Peyer's patch (tissue), 4 donors: Measurements from ENCODE around the gene CST2. TPM values are rescaled to one million over a fixed set of nuclear protein-coding genes. Genes with fewer than 3 reads are reported as not detected.
"Not testable (repeated sequence)": the region's sequence is repeated elsewhere in the genome, so short reads cannot be mapped to it uniquely, and the experiment has no call there.

ENCODE experiments used
- DNase-seq, 3 donors: peaks; one replicate each; pipeline ENCODE4 v3.0.0-alpha.2; 2017 to 2019
- H3K27ac ChIP-seq, 4 donors: fragments of 200-600 bp; sonication (generic); one replicate each; pipeline ENCODE4 v1.5.1; 2016 to 2019
- H3K27me3 ChIP-seq, 2 donors: fragments of 200-600 bp; sonication (generic); one replicate each; pipeline ENCODE4 v1.5.1; 2019
- H3K36me3 ChIP-seq, 3 donors: fragments of 200-600 bp; sonication (generic); one replicate each; pipeline ENCODE4 v1.5.1; 2016 to 2019
- H3K4me1 ChIP-seq, 4 donors: fragments of 200-600 bp; sonication (generic); one replicate each; pipeline ENCODE4 v1.5.1; 2016 to 2019
- H3K4me3 ChIP-seq, 4 donors: fragments of 200-600 bp; sonication (generic); 1 replicate in 3 of 4; 2 replicates in 1 of 4; pipeline ENCODE4 v1.5.1; 2016 to 2019; ENCODE audit warnings: mild to moderate bottlenecking in 1 of 4
- H3K9me3 ChIP-seq, 4 donors: fragments of 200-600 bp; sonication (generic); one replicate each; pipeline ENCODE4 v1.5.1; 2016 to 2019; ENCODE audit warnings: mild to moderate bottlenecking in 1 of 4
- CTCF ChIP-seq, 6 experiments: fragments of 450-650 bp in 4 of 6; fragments of 200-600 bp in 2 of 6; sonication (generic) in 1 of 6; IDR thresholded peaks; one replicate each; pipeline ENCODE4 v1.5.1; 2017 to 2019; ENCODE audit warnings: antibody characterized with exemption in 6 of 6, mild to moderate bottlenecking in 3 of 6, moderate library complexity in 1 of 6
- POLR2A ChIP-seq, 2 donors: fragments of 450-650 bp; IDR thresholded peaks; one replicate each; pipeline ENCODE4 v1.5.1; 2017; ENCODE audit warnings: antibody characterized with exemption in 2 of 2, mild to moderate bottlenecking in 2 of 2, moderate library complexity in 2 of 2
- total RNA-seq, 4 donors: library from RNA; depleted of rRNA; stranded (reverse); fragments of >200 nt; gene quantifications; one replicate each; pipeline ENCODE4 v1.1.0, GENCODE V29; 2016

CST2 gene
- total RNA-seq, 4 donors from 2014 or later, result not detected

GRCh38 chr20:23799216-23799847, 27.2 kb downstream of the CST2 start:
- H3K36me3 ChIP-seq, H3K4me3 ChIP-seq, H3K27me3 ChIP-seq, H3K9me3 ChIP-seq, H3K4me1 ChIP-seq, H3K27ac ChIP-seq: not testable (repeated sequence)
- peak in 1 of 3 donors; percentile 49 for DNase-seq
- peak in 4 of 6 experiments; percentile 27 to 44 (median 34) for TF ChIP-seq CTCF (IDR thresholded peaks at IDR 0.05)

DNA sequence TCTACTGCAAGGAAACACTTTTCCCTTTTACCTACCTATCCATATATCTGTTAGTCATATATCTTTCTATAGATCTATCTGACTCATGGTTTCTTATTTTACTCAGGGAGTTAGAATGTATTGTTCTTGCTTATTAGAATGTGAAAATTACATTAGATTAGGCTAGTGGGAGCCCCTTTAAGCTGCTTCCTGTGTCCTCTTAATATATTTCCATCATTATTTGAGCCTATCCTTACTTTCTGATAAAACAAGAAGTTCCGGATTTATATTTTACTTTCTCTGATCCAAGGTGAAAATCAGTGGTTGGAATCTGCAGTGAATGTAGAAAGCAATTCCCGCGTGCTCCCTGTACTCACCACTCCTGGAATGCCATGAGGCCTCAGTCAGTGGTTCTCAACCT, 31.0 kb downstream of the CST2 start:
- H3K27me3 ChIP-seq, result no peaks in the 10 kb centered on the region
- H3K27ac ChIP-seq, result no peak overlapping the region
- H3K36me3 ChIP-seq, result no peaks in the 10 kb centered on the region
- no peaks in the 10 kb centered on the region for H3K4me1 ChIP-seq
- TF ChIP-seq CTCF (IDR thresholded peaks at IDR 0.05) (no peak), POLR2A (IDR thresholded peaks at IDR 0.05) (no peak)
- H3K4me3 ChIP-seq, result no peak overlapping the region
- H3K9me3 ChIP-seq, result no peaks in the 10 kb centered on the region
- no peak for DNase-seq

DNA sequence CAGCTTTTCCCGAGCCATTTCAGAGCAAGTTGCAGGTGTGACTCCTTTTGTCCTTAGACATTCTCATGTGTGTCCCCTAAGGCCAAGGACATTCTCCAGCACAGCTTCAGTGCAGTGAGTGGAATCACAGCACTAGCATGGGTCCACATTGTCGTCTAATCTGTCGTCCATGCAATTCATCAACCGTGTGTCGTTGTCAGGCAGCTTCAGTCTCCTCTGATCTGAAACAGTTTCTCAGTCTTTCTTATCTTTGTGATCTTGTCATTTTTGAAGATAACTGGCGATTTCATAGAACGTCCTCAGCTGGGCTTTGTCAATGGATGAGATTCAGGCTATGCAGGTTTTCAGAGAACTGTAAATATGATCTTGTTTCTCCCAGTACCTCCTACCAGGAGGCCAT, 31.7 kb downstream of the CST2 start:
- no peaks in the 10 kb centered on the region for H3K4me1 ChIP-seq
- no peak overlapping the region for H3K4me3 ChIP-seq
- H3K36me3 ChIP-seq, result no peaks in the 10 kb centered on the region
- H3K27me3 ChIP-seq, result no peaks in the 10 kb centered on the region
- no peak for TF ChIP-seq POLR2A (IDR thresholded peaks at IDR 0.05)
- no peak for TF ChIP-seq CTCF (IDR thresholded peaks at IDR 0.05)
- H3K9me3 ChIP-seq, result no peaks in the 10 kb centered on the region
- DNase-seq, result no peak
- H3K27ac ChIP-seq, result no peak overlapping the region

DNA sequence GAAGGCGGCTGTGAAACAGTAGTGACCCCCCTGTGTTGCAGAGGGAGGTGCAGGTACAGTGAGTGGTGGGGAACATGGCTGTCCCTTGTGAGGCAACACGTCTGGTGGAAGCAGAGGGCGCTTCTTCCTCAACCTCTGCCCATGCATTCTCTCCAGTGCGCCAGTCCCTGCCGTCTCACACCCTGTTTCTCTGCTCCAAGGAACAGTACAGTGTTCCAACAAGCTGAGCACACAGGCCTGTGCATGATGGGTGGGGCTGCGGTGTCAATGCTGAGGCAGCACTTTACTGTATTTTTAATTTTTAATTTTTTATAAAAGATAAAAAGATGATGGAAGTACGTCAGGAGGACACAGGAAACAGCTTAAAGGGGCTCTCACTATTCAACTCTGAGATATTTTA, 32.5 kb downstream of the CST2 start:
- Histone ChIP-seq H3K9me3 (no peaks in the 10 kb centered on the region), H3K36me3 (no peaks in the 10 kb centered on the region), H3K4me1 (no peaks in the 10 kb centered on the region), H3K27ac (no peak overlapping the region), H3K4me3 (no peak overlapping the region), H3K27me3 (no peaks in the 10 kb centered on the region)
- no peak for DNase-seq
- no peak for TF ChIP-seq CTCF (IDR thresholded peaks at IDR 0.05)
- no peak for TF ChIP-seq POLR2A (IDR thresholded peaks at IDR 0.05)

GRCh38 chr20:23783447-23783846, 43.1 kb downstream of the CST2 start:
- Histone ChIP-seq H3K27ac (no peak overlapping the region), H3K4me1 (no peaks in the 10 kb centered on the region), H3K27me3 (no peaks in the 10 kb centered on the region), H3K4me3 (no peak overlapping the region), H3K36me3 (no peaks in the 10 kb centered on the region), H3K9me3 (no peaks in the 10 kb centered on the region)
- no peak for TF ChIP-seq POLR2A (IDR thresholded peaks at IDR 0.05)
- no peak for TF ChIP-seq CTCF (IDR thresholded peaks at IDR 0.05)
- DNase-seq, result no peak
